K562 (cell line): ENCODE measurements around the gene LYRM7. TPM values are rescaled to one million over a fixed set of nuclear protein-coding genes. Genes with fewer than 3 reads are reported as not detected.

Experiments used
- BHLHE40 ChIP-seq: IDR thresholded peaks from 2 replicates; pipeline ENCODE4 v1.6.1; 2011; ENCODE audit warnings: low read length, improper control_type of control experiment
- CBFB ChIP-seq: sonication (generic); formaldehyde crosslinking; IDR thresholded peaks from 2 replicates; pipeline ENCODE4 v1.4.0; 2020; ENCODE audit warnings: mild to moderate bottlenecking, missing genetic modification reagents
- CXXC5 ChIP-seq: fragments of 250-450 bp; sonication (Bioruptor Pico); IDR thresholded peaks from 2 replicates; pipeline ENCODE4 v1.8.0; 2022; ENCODE audit warnings: inconsistent platforms, mild to moderate bottlenecking, moderate library complexity
- MAFF ChIP-seq: IDR thresholded peaks from 2 replicates; pipeline ENCODE4 v1.6.1; 2012; ENCODE audit warnings: low read length, improper control_type of control experiment
- NFRKB ChIP-seq: fragments of 450-650 bp; IDR thresholded peaks from 2 replicates; pipeline ENCODE4 v1.6.1; 2016; ENCODE audit warnings: low read depth
- PHTF2 ChIP-seq: fragments of 250-450 bp; sonication (Bioruptor Pico); IDR thresholded peaks from 2 replicates; pipeline ENCODE4 v1.5.0; 2021; ENCODE audit warnings: mild to moderate bottlenecking
- PML ChIP-seq: IDR thresholded peaks from 2 replicates; pipeline ENCODE4 v1.6.1; 2012; ENCODE audit warnings: low read length, inconsistent platforms
- POLR2G ChIP-seq: fragments of 200-400 bp; formaldehyde crosslinking; IDR thresholded peaks from 2 replicates; pipeline ENCODE4 v1.6.1; 2017; ENCODE audit warnings: low read depth, mild to moderate bottlenecking, antibody characterized with exemption, low read length, moderate library complexity
- PTRF ChIP-seq: fragments of 450-650 bp; IDR thresholded peaks from 2 replicates; pipeline ENCODE4 v1.6.1; 2016; ENCODE audit warnings: mild to moderate bottlenecking, missing genetic modification characterization, missing compliant biosample characterization
- RBM25 ChIP-seq: fragments of 200-400 bp; formaldehyde crosslinking; IDR thresholded peaks from 2 replicates; pipeline ENCODE4 v1.6.1; 2018; ENCODE audit warnings: low read length, low read depth, moderate library complexity; ENCODE audit not compliant: severe bottlenecking
- TAF9B ChIP-seq: fragments of 450-650 bp; IDR thresholded peaks from 2 replicates; pipeline ENCODE4 v1.6.1; 2018; ENCODE audit warnings: mild to moderate bottlenecking; ENCODE audit not compliant: partially characterized antibody
- TEAD1 ChIP-seq, 2 experiments: fragments of 450-650 bp in 1 of 2; sonication (generic) in 1 of 2; formaldehyde crosslinking; IDR thresholded peaks; 2 replicates each; pipeline versions ENCODE4 v1.4.0 to v1.8.0; 2020 to 2022; ENCODE audit warnings: mild to moderate bottlenecking in 2 of 2, missing genetic modification reagents in 1 of 2
- TRIM24 ChIP-seq, 2 experiments: fragments of 450-650 bp; IDR thresholded peaks; 2 replicates each; pipeline ENCODE4 v1.6.1; 2016
- YY1 ChIP-seq, 3 experiments: IDR thresholded peaks; 2 replicates each; pipeline ENCODE4 v1.6.1; 2011; ENCODE audit warnings: low read length in 2 of 3, mild to moderate bottlenecking in 2 of 3, moderate library complexity in 2 of 3, borderline replicate concordance in 1 of 3, control low read depth in 1 of 3, low read depth in 1 of 3; ENCODE audit not compliant: insufficient read depth in 3 of 3, insufficient replicate concordance in 2 of 3, control insufficient read depth in 1 of 3, insufficient read length in 1 of 3; ENCODE audit errors: extremely low read depth in 1 of 3
- ZNF311 ChIP-seq: fragments of 250-450 bp; sonication (Bioruptor Pico); IDR thresholded peaks from 2 replicates; pipeline ENCODE4 v1.4.0; 2020; ENCODE audit warnings: mild to moderate bottlenecking, moderate library complexity
- ZNF445 ChIP-seq: fragments of 250-450 bp; sonication (Bioruptor Pico); IDR thresholded peaks from 2 replicates; pipeline ENCODE4 v1.4.0; 2020; ENCODE audit warnings: low read depth, mild to moderate bottlenecking, moderate library complexity
- ZNF764 ChIP-seq: fragments of 250-450 bp; sonication (Bioruptor Pico); IDR thresholded peaks from 2 replicates; pipeline ENCODE4 v1.4.0; 2020; ENCODE audit warnings: low read depth, mild to moderate bottlenecking, moderate library complexity
- polyA plus RNA-seq, 8 experiments: library from polyadenylated mRNA; depleted of rRNA in 4 of 8; stranded (reverse) in 5 of 8; unstranded in 3 of 8; fragments of >200 nt; fragmentation: Nextera tagmentation in 2 of 8; fragmentation: Illumina TruSeq in 1 of 8; extraction: Ambion mirVana in 2 of 8; extraction: Trizol in 1 of 8; gene quantifications; 2 replicates each; pipeline versions ENCODE4 v1.2.1 to v1.2.3, GENCODE V29; 2011 to 2014; ENCODE audit warnings: inconsistent platforms in 1 of 8, missing spikeins in 1 of 8
- total RNA-seq, 7 experiments: library from RNA; depleted of rRNA in 6 of 7; stranded (reverse); fragments of >200 nt in 6 of 7; fragmentation: Illumina TruSeq in 2 of 7; extraction: Trizol in 2 of 7; gene quantifications; 2 replicates each; pipeline versions ENCODE4 v1.2.1 to v1.2.3, GENCODE V29; 2011 to 2021; ENCODE audit warnings: low replicate concordance in 1 of 7
- TF ChIP-seq, protein P1 (sequence below): fragments of 450-650 bp; IDR thresholded peaks from 2 replicates; pipeline ENCODE4 v1.6.1; 2018; ENCODE audit not compliant: partially characterized antibody
- TF ChIP-seq, protein P2 (sequence below), 2 experiments: fragments of 450-650 bp; conservative IDR thresholded peaks; 2 replicates each; pipeline ENCODE4 v1.6.1; 2017; ENCODE audit warnings: mild to moderate bottlenecking in 2 of 2, moderate library complexity in 2 of 2
- TF ChIP-seq, protein P3 (sequence below): IDR thresholded peaks from 2 replicates; pipeline ENCODE4 v1.6.1; 2011; ENCODE audit warnings: borderline replicate concordance, low read depth, mild to moderate bottlenecking, moderate library complexity, low read length; ENCODE audit not compliant: insufficient read depth, poor library complexity, severe bottlenecking

Gene LYRM7
- total and polyA plus RNA-seq, 9 of the 15 experiments (the other 6 are each of a cell fraction or from before 2014, with no cell fraction given): 16.2 to 70.1 (median 33.3) TPM

DNA sequence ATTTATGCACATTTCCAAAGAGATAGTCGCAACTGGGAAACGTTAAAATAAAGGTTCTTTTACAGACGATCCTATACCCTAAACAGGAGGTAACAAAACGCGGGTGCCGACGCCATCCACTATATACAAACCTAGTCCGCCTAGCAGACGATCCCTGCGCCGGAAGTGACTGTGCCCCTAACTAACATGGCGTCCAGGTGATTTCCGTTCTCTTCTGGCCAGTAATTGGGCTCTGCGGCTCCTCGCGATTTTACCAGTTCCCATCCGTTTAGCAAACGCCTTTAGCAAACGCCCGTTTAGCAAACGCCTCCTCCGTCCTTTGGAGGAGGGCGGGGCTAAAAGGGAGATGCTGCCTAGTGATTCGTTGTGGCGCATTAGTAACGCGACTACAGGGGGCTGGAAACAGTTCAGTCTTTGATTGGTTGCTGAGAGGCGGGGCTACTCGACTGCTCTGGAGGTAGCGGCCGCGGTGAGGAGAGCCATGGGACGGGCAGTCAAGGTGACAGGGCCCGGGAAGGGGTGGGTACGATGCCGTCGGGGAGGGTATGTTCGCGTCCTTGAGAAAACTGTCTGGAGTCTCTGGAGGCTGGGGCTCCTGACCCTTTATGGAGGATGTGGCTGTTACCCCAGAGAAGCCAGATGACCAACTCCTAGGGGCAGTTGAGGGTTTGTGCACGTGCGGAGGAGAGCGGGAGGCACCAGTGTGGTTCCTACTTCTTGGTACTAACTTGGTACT is at the start of gene LYRM7 (continued):
- TF ChIP-seq, protein P1, sequence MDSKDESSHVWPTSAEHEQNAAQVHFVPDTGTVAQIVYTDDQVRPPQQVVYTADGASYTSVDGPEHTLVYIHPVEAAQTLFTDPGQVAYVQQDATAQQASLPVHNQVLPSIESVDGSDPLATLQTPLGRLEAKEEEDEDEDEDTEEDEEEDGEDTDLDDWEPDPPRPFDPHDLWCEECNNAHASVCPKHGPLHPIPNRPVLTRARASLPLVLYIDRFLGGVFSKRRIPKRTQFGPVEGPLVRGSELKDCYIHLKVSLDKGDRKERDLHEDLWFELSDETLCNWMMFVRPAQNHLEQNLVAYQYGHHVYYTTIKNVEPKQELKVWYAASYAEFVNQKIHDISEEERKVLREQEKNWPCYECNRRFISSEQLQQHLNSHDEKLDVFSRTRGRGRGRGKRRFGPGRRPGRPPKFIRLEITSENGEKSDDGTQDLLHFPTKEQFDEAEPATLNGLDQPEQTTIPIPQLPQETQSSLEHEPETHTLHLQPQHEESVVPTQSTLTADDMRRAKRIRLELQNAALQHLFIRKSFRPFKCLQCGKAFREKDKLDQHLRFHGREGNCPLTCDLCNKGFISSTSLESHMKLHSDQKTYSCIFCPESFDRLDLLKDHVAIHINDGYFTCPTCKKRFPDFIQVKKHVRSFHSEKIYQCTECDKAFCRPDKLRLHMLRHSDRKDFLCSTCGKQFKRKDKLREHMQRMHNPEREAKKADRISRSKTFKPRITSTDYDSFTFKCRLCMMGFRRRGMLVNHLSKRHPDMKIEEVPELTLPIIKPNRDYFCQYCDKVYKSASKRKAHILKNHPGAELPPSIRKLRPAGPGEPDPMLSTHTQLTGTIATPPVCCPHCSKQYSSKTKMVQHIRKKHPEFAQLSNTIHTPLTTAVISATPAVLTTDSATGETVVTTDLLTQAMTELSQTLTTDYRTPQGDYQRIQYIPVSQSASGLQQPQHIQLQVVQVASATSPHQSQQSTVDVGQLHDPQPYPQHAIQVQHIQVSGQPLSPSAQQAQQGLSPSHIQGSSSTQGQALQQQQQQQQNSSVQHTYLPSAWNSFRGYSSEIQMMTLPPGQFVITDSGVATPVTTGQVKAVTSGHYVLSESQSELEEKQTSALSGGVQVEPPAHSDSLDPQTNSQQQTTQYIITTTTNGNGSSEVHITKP: peak; percentile 77
- TF ChIP-seq YY1 (IDR thresholded peaks at IDR 0.05; ENCODE audit: borderline replicate concordance in 1 of 3, control insufficient read depth in 1 of 3, extremely low read depth in 1 of 3, insufficient read depth in 3 of 3, insufficient read length in 1 of 3, insufficient replicate concordance in 2 of 3, low read depth in 1 of 3, low read length in 2 of 3) (peak; percentile 95 to 99 (median 98)), NFRKB (peak; percentile 95), RBM25 (peak; percentile 55), TEAD1 (CRISPR knock-in tag; IDR thresholded peaks at IDR 0.05) (0 out of 4 replicates have a peak, but pooled peaks of 1 of the 2 experiments have one; percentile 5), TAF9B (no peak), ZNF445 (CRISPR knock-in tag) (no peak), BHLHE40 (peak; percentile 93), CXXC5 (CRISPR knock-in tag) (peak; percentile 62), PHTF2 (CRISPR knock-in tag) (no peak), PTRF (tag) (no peak), ZNF311 (CRISPR knock-in tag) (no peak), PML (peak; percentile 60; the same call in 1 of the 2 replicates), TRIM24 (IDR thresholded peaks at IDR 0.05) (no peak), CBFB (CRISPR knock-in tag) (no peak), MAFF (peak; percentile 55), POLR2G (peak; percentile 84), ZNF764 (CRISPR knock-in tag) (no peak)
- TF ChIP-seq, protein P2, sequence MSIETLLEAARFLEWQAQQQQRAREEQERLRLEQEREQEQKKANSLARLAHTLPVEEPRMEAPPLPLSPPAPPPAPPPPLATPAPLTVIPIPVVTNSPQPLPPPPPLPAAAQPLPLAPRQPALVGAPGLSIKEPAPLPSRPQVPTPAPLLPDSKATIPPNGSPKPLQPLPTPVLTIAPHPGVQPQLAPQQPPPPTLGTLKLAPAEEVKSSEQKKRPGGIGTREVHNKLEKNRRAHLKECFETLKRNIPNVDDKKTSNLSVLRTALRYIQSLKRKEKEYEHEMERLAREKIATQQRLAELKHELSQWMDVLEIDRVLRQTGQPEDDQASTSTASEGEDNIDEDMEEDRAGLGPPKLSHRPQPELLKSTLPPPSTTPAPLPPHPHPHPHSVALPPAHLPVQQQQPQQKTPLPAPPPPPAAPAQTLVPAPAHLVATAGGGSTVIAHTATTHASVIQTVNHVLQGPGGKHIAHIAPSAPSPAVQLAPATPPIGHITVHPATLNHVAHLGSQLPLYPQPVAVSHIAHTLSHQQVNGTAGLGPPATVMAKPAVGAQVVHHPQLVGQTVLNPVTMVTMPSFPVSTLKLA (conservative IDR thresholded peaks at IDR 0.05): peak; percentile 82 to 91
- TF ChIP-seq, protein P3, sequence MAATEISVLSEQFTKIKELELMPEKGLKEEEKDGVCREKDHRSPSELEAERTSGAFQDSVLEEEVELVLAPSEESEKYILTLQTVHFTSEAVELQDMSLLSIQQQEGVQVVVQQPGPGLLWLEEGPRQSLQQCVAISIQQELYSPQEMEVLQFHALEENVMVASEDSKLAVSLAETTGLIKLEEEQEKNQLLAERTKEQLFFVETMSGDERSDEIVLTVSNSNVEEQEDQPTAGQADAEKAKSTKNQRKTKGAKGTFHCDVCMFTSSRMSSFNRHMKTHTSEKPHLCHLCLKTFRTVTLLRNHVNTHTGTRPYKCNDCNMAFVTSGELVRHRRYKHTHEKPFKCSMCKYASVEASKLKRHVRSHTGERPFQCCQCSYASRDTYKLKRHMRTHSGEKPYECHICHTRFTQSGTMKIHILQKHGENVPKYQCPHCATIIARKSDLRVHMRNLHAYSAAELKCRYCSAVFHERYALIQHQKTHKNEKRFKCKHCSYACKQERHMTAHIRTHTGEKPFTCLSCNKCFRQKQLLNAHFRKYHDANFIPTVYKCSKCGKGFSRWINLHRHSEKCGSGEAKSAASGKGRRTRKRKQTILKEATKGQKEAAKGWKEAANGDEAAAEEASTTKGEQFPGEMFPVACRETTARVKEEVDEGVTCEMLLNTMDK: no peak
